Activated naive CD4-positive, alpha-beta T cell treated with anti-CD3 and anti-CD28 coated beads, Interleukin-2, amount 50 U/mL, for 72 hours (primary cell): ENCODE results near the gene ZDHHC14. TPM values are rescaled to one million over a fixed set of nuclear protein-coding genes. Genes with fewer than 3 reads are reported as not detected.
"Not testable (repeated sequence)": the region's sequence is repeated elsewhere in the genome, so short reads cannot be mapped to it uniquely, and the experiment has no call there.

Source experiments
- ATAC-seq, 2 donors: fragments of 150-1000 bp; cut with Tn5 transposase; 2 replicates each; pipeline ENCODE4 v1.10.0; 2021; ENCODE audit warnings: mild to moderate bottlenecking in 2 of 2, moderate library complexity in 2 of 2
- DNase-seq, 2 donors: peaks; one replicate each; pipeline ENCODE4 v3.0.0; 2021 to 2022; ENCODE audit warnings: low spot score in 2 of 2
- H3K27ac Mint-ChIP-seq, 2 donors: one replicate each; pipeline ENCODE4 v1.8.0; 2022; ENCODE audit warnings: mild to moderate bottlenecking in 2 of 2, mixed read lengths in 2 of 2
- H3K36me3 Mint-ChIP-seq, 2 donors: one replicate each; pipeline ENCODE4 v1.8.0; 2022; ENCODE audit warnings: mixed read lengths in 2 of 2
- H3K9me3 Mint-ChIP-seq, 2 donors: one replicate each; pipeline ENCODE4 v1.8.0; 2022; ENCODE audit warnings: mixed read lengths in 2 of 2
- total RNA-seq, 2 donors: library from RNA; stranded (reverse); gene quantifications; one replicate each; pipeline ENCODE4 v1.2.3, GENCODE V29; 2022

The ZDHHC14 gene
- total RNA-seq, 2 donors from 2014 or later: 0.91 to 3.7 TPM

DNA sequence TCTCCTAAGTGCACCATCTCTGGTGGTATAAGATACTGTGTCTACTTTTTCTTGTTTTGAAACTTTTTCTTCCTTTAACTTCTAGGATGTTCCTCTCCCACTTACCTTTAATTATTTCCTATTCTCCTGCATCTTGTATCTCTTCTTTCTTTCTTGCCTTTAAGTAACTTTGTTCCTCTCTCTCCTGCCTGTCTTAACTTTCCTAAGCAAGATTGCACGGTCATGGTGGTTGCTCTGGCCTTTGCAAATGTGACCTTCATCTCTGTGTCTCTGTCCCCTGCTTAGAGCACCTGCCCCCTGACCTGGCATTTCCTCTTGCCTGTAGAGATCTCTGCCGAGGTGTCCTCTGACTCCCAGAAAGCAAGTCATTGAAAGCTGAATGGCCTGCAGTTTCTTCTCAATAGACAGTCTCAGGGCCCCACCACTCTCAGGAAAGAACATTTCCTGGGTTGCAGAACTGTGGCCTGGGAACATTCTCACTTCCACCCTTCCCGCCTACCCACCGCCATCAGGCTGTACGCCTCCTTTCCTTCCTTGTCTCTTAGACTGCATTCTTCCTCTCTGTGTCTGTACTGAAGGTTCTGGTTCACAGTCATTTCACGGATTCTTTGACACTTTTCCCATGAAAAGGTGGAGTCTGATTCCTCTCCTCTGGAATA lies 12.8 kb downstream of the ZDHHC14 start:
- Mint-ChIP-seq H3K27ac (peak overlapping the region in 1 of 2 donors; percentile 38), H3K9me3 (peaks cover 10 to 24% of the 10 kb centered on the region in 2 donors), H3K36me3 (peaks cover 6 to 35% of the 10 kb centered on the region in 2 donors)
- DNase-seq (no peak), ATAC-seq (no peak)

DNA sequence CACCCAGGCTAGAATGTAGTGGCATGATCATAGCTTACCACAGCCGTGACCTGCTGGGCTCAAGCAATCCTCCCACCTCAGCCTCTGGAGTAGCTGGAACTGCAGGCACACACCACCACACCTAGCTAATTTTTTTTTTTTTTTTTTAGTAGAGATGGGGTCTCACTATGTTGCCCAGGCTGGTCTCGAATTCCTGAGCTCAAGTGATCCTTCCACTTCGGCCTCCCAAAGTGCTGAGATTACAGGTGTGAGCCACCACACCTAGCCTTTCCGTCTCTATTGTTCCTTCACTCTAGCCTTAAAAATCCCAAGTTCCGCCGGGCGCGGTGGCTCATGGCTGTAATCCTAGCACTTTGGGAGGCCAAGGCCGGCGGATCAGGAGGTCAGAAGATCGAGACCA lies 14.2 kb downstream of the ZDHHC14 start:
- Mint-ChIP-seq H3K36me3 (peaks cover 3 to 24% of the 10 kb centered on the region in 2 donors), H3K9me3 (peaks cover 7 to 20% of the 10 kb centered on the region in 2 donors)
- not testable (repeated sequence) for DNase-seq, ATAC-seq, H3K27ac Mint-ChIP-seq

DNA sequence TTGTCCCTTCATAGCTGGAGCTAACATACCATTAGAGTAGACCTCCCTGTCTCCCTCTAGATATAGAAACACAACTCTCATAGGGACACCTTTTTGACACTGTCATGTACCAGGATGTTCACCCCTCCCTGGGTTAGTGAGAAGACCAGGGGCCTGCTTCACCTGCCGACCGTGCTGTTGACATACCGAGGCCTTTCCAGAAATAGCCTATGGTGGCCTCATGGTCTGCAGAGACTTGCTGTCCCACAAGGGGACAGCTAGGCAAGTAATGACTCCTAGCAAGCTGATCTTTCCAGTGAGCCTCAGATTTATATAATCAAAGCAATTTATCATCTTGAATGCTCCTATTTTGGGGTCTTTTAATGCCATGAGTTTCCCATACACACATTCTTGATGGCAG lies 15.0 kb downstream of the ZDHHC14 start:
- peaks cover 0 to 16% of the 10 kb centered on the region in 2 donors for H3K36me3 Mint-ChIP-seq
- H3K9me3 Mint-ChIP-seq: peaks cover 0 to 14% of the 10 kb centered on the region in 2 donors
- DNase-seq: no peak

DNA sequence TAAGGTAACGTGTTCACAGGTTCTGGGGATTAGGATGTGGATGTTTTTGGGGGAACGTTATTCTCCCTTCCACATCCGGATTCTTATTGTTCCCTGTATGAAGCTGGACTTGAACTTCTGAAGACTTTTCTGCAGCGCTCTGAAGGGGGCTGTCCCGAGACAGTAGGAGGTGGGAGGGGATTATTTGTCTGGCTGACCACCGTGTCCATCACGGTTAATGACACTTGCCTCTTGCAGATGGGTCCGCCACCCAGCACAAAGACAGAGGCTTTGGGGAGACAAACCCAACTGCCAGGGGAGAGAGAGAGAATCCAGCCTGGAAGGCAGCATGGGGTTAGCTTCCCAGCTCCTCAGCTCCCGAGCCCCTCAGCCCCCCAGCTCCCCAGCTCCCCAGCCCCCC lies 16.7 kb downstream of the ZDHHC14 start:
- ATAC-seq (no peak), DNase-seq (no peak)
- H3K36me3 Mint-ChIP-seq: no peaks in the 10 kb centered on the region
- H3K27ac Mint-ChIP-seq: no peak overlapping the region
- H3K9me3 Mint-ChIP-seq: no peaks in the 10 kb centered on the region

More for the DNA sequence above, 15.0 kb downstream of the ZDHHC14 start:
- H3K27ac Mint-ChIP-seq: no peak overlapping the region
- ATAC-seq: no peak

DNA sequence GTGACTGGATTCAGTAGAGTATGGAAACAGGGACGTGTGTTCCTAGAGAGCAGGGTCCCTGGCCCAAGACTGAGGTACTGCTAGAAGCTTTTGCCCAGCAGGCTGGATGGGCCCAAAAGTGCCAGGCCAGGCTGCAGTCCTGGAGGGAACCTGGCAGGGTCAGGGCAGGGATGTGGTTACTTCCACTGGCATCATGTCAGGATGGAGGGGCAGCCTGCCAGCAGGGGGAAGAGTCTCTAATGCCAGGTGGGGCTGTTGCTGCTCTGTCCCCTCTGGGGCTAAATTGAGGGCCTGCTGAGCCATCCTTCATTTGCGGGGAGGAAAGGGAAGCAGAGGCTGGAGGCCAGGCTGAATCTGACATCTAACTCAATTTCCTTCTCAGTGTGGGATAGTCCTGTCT lies 17.2 kb downstream of the ZDHHC14 start:
- no peak for DNase-seq
- no peaks in the 10 kb centered on the region for H3K36me3 Mint-ChIP-seq
- no peak overlapping the region for H3K27ac Mint-ChIP-seq
- no peaks in the 10 kb centered on the region for H3K9me3 Mint-ChIP-seq
- ATAC-seq: no peak

DNA sequence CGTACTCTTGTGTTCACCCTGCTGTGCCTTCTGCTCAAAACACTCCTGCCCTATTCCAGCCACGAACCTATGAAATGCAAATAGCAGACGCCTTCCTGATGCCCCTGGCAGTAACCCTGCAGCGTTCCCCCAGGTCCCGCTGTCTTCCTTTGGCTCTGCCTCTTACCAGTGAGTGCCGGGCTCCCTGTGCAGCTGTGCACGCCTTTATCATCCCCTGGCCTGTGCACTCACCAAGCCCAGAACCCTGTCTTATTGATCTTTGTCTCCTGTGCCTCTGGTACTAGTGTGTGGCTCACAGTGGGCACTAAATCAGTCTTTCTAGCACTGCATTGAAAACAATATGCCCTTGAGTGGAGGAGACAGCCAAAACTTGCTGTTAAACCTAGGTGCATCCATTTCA lies 19.7 kb downstream of the ZDHHC14 start:
- Mint-ChIP-seq H3K36me3 (no peaks in the 10 kb centered on the region), H3K27ac (no peak overlapping the region), H3K9me3 (no peaks in the 10 kb centered on the region)
- no peak for DNase-seq
- no peak for ATAC-seq

DNA sequence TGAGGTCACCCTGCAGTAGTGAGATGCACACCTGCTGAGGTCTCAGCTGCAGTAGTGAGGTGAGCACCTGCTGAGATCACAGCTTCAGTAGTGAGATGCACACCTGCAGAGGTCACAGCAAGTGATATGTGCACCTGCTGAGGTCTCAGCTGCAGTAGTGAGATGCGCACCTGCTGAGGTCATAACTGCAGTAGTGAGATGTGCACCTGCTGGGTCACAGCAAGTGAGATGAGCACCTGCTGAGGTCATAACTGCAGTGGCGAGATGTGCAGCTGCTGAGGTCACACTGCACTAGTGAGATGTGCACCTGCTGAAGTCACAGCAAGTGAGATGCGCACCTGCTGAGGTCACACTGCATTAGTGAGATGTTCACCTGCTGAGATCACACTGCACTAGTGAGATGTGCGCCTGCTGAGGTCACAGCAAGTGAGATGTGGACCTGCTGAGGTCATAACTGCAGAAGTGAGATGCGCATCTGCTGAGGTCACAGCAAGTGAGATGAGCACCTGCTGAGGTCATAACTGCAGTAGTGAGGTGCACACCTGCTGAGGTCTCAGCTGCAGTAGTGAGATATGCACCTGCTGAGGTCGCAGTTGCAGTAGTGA lies 20.8 kb downstream of the ZDHHC14 start:
- no peak for DNase-seq

DNA sequence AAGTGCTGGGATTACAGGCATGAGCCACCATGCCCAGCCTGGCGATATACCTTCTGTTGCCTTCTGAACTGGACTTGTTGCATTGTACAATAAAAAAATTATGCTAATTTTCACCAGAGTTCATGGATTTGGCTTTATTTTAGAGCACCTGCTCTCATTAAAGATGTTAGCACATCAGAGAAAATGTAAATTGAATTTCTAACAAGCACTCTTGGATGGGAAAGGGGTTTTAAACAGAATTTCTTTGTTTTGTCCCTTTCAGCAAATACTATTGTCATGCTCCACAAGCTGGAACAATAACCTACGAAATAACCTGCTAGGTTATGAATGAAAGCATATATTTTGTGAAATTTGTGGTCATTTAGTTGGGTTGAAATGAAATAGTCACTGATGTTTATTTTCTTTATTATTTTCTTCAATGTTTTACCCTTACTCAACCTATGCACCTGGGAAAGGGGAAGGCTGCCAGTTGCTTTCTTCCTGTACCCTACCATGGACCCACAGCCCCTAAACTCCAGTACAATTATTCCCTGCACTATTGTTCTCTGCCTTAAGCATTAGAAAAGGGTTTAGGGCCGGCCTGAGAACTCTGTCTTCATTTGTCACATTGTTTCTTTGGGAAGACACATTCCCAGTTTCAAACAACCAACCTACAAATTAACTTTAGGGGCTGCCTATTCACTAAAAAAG lies 22.2 kb downstream of the ZDHHC14 start:
- Mint-ChIP-seq H3K27ac (no peak overlapping the region), H3K9me3 (no peaks in the 10 kb centered on the region), H3K36me3 (no peaks in the 10 kb centered on the region)
- DNase-seq (no peak), ATAC-seq (no peak)

More for the DNA sequence above, 20.8 kb downstream of the ZDHHC14 start:
- Mint-ChIP-seq H3K27ac (no peak overlapping the region), H3K9me3 (no peaks in the 10 kb centered on the region), H3K36me3 (no peaks in the 10 kb centered on the region)
- no peak for ATAC-seq

DNA sequence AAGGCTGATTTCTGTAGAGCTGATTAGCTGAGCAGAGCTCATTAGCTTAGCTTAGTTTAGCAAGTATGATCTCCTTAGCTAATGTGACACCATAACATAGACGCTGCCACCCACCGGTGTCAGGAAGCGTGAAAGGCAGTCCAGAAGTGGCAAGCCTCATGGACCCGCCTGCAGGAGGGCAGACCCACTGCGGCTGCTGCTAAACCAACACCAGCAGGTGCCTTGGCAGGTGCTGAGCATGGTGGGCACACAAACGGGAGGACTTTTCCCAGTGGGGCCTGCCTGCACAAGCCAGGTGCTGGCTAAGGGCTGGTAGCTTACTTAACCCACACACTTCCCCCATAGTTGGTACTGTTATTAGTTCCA lies 22.7 kb downstream of the ZDHHC14 start:
- ATAC-seq (no peak), DNase-seq (no peak)
- H3K36me3 Mint-ChIP-seq: no peaks in the 10 kb centered on the region
- H3K9me3 Mint-ChIP-seq: no peaks in the 10 kb centered on the region
- no peak overlapping the region for H3K27ac Mint-ChIP-seq

DNA sequence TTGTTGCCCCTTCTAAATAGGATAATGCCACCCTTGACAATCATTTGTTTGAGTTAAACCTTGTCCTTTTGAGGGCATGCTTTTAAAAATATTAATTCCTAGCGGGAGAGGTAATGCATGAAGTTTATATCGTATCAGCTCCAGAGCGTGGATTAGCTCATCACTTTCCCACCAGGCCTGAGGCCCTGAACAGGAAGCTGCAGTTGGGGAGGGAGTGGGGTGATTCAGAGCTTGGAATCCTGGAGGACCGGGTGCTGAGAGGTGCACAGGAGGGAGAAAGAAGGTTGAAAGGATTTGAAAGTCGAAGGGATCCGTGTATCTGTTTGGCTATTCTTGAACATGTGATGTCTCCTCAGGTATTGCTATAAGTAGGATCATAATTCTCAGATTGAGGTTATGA lies 25.0 kb downstream of the ZDHHC14 start:
- H3K36me3 Mint-ChIP-seq: no peaks in the 10 kb centered on the region

DNA sequence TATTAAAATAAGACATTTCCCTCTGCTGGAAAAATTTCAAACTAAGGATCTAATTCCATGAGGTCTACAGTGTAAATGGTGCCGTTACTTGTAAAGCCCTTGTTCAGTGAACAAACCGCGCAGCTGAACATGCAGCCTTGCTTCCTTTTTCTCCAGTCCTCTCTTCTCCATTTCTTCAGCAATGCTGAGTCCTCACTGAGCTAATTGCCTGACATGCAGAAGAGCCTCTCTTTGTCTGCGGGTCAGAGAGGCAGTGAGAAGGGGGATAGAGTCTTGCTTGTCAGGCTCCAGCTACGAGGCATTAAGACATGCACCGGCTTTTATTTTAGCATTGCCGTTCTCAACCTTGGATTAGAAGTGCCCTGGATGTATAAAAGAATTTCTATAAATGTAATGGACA lies 25.7 kb downstream of the ZDHHC14 start:
- DNase-seq (no peak), ATAC-seq (no peak)
- H3K9me3 Mint-ChIP-seq: no peaks in the 10 kb centered on the region
- H3K36me3 Mint-ChIP-seq: no peaks in the 10 kb centered on the region
- no peak overlapping the region for H3K27ac Mint-ChIP-seq

More for the DNA sequence above, 25.0 kb downstream of the ZDHHC14 start:
- ATAC-seq (no peak), DNase-seq (no peak)
- Mint-ChIP-seq H3K9me3 (no peaks in the 10 kb centered on the region), H3K27ac (no peak overlapping the region)

DNA sequence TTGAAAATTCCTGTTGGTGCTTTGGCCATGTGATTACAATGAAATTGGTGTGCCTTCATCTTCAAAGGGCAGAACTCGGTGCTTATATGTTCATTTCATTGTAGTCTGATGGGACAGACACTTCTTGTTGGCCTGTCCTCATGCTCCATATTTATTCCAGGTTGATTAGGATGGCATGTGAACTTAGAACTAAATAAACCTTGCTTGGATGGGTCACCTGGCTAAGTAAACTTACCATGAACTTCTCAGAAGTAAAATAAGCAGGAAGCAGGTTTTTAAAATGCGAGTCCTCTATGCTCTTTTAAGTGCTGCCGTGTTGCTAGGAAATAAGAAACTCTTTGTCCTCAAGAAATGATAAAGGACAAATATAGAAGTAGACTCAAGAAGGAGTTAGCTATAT lies 26.7 kb downstream of the ZDHHC14 start:
- DNase-seq (no peak), ATAC-seq (no peak)
- Mint-ChIP-seq H3K36me3 (no peaks in the 10 kb centered on the region), H3K9me3 (no peaks in the 10 kb centered on the region), H3K27ac (no peak overlapping the region)

DNA sequence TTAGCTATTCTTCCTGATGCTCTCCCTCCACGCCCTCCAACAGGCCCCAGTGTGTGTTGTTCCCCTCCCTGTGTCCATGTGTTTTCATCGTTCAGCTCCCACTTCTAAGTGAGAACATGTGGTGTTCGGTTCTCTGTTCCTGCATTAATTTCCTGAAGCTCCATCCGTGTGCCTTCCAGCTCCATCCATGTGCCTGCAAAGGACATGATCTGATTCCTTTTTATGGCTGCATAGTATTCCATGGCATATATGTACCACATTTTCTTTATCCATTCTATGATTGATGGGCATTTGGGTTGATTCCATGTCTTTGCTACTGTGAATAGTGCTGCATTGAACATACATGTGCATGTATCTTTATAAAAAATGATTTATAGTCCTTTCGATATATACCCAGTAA lies 27.4 kb downstream of the ZDHHC14 start:
- DNase-seq, H3K27ac Mint-ChIP-seq, ATAC-seq, H3K36me3 Mint-ChIP-seq, H3K9me3 Mint-ChIP-seq: not testable (repeated sequence)

DNA sequence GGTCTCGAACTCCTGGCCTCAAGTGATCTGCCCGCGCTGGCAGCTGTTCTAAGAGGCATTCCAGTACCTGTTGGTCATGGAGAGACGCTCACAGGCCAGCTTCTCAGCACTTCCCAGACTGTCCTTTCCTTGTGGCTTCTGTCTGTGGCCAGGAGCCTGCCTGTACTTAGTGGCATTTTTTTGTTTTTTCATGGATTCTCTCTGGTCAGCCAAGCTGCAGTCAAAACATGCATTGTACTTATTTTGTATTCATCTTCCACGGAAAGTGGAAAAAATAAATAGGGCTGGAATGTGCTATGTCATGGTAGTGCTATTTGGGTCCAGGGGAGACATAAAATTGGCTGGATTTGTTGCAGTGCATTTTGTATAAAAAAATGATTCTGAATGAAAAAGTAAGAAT lies 29.1 kb downstream of the ZDHHC14 start:
- ATAC-seq (no peak), DNase-seq (no peak)
- no peaks in the 10 kb centered on the region for H3K9me3 Mint-ChIP-seq
- H3K27ac Mint-ChIP-seq: no peak overlapping the region
- no peaks in the 10 kb centered on the region for H3K36me3 Mint-ChIP-seq

DNA sequence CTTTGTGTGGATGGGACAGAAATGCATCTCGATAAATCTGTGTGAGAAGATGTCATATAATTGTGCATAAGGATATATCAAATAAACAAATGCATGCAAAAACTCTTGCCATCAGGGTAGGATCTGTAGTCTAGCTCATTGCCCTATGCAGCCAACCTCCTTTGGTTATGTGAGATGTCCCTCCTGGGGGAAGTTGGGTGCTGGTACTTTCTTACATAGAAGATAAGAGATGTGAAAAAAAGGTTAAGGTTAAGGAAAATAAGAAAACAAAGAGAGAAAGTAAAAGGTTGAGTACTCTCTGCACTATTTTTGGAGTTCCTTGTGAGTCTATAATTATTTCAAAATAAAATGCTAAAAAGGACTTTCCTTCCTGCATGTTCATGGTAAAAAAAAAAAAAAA lies 30.4 kb downstream of the ZDHHC14 start:
- Mint-ChIP-seq H3K27ac (no peak overlapping the region), H3K9me3 (no peaks in the 10 kb centered on the region), H3K36me3 (no peaks in the 10 kb centered on the region)
- no peak for DNase-seq
- ATAC-seq: no peak

DNA sequence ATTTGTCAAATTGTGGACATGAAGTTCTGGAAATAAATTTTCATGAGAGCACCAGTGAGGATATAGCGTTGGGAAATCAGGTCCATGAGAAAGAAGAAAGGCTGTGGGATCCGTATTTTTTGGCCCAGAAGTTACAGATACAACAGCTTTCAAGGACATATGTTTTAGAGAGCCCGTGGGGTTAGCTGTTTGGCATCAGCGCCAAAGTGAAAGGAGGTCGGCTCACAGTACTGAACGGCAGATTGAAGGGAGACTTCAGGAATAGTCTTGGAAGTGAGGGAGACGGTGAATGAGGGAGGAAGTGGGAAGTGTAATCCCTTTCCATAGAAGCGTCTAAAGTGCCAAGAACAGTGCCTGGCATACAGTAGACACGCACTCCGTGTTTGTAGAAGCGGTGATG lies 31.8 kb downstream of the ZDHHC14 start:
- H3K27ac Mint-ChIP-seq: no peak overlapping the region
- no peaks in the 10 kb centered on the region for H3K9me3 Mint-ChIP-seq
- DNase-seq: no peak
- ATAC-seq: no peak
- H3K36me3 Mint-ChIP-seq: no peaks in the 10 kb centered on the region

DNA sequence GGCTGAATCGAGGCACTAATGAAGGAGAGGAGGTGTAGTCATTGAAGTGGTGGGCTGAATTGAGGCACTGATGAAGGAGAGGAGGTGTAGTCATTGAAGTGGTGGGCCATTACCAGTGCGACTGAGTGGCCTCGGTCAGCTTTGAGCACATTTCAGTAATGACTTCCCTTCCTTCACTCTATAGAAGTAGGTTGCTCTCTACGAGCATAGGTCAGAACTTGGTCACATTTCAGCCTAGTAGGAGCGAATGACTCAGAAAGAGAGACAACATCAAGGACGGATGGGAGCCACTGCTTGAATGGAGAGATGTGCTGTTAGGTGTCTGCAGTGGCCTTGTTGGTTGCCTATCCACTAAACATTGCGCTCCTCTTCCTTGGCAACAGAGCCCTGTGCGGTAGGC lies 39.5 kb downstream of the ZDHHC14 start:
- no peak for DNase-seq
- Mint-ChIP-seq H3K9me3 (peaks cover 0 to 7% of the 10 kb centered on the region in 2 donors), H3K36me3 (peaks cover 0 to 6% of the 10 kb centered on the region in 2 donors), H3K27ac (peak overlapping the region in 1 of 2 donors; percentile 29)
- ATAC-seq: peak; percentile 57 to 85
